Heart left ventricle (tissue), 13 donors: ENCODE results near the gene ZFP69.

Experiments
- CTCF ChIP-seq, 12 donors: fragments of 200-600 bp; sonication (generic) in 4 of 12; IDR thresholded peaks; one replicate each; pipeline versions ENCODE4 v1.5.0 to v1.8.0; 2018 to 2022; ENCODE audit warnings: antibody characterized with exemption in 12 of 12, mild to moderate bottlenecking in 5 of 12
- POLR2A ChIP-seq, 2 donors: fragments of 450-650 bp; IDR thresholded peaks; one replicate each; pipeline ENCODE4 v1.6.1; 2017; ENCODE audit warnings: antibody characterized with exemption in 2 of 2, mild to moderate bottlenecking in 2 of 2, moderate library complexity in 2 of 2
- donor health status: ischemic (EF 13 %, LVEDD 7.1; RV severe dilation, severe dysfunction).
- donor health status: DM: no; HTN: yes; CAD: no.
- donor health status: DM: no; HTN: no; CAD: no.
- donor health status: ischemic (EF 25% LVEDD 6.9; RV normal size, moderate dysfunction).
- donor health status: ischemic (EF 25% LVEDD 5.7; RV mildly dilated, moderate dysfunction).
- donor health status: ischemic (EF 35%, LVEDD 5.7; RV mildly dilated, moderate dysfunction).
- donor health status: nonischemic (EF 11% LVEDD 7.7; RV severe dilation, severe dysfunction).
- donor health status: DM: yes; HTN: yes; CAD: no.
- donor health status: PGD.
- donor health status: ischemic (EF 29% LVEDD 5.4; RV normal size, mild dysfunction).
- donor health status: nonischemic (EF 23%, LVEDD 6.1; RV moderate dilation, normal function).

- TF ChIP-seq POLR2A (IDR thresholded peaks at IDR 0.05), result no peak
- no peak for TF ChIP-seq CTCF (IDR thresholded peaks at IDR 0.05)
Observed at GRCh38 chr1:40530735-40531380, 53.8 kb downstream of the ZFP69 start.
